Lung (tissue), 12 donors: ENCODE results near the gene ECM1. TPM values are rescaled to one million over a fixed set of nuclear protein-coding genes. Genes with fewer than 3 reads are reported as not detected.

Source experiments
- ATAC-seq: fragments of 200-7000 bp; cut with Tn5 transposase; one replicate; pipeline ENCODE4 v1.9.1; 2020; ENCODE audit warnings: moderate number of reproducible peaks; ENCODE audit not compliant: insufficient read depth, low FRiP score
- DNase-seq, 3 donors: peaks; one replicate each; pipeline ENCODE4 v3.0.0-alpha.2; 2013 to 2017
- H3K27ac ChIP-seq, 2 donors: one replicate each; pipeline ENCODE4 v1.5.1; 2013; ENCODE audit warnings: mild to moderate bottlenecking in 2 of 2, moderate library complexity in 2 of 2, control low read depth in 1 of 2, inconsistent platforms in 1 of 2, low read depth in 1 of 2, low read length in 1 of 2
- H3K27me3 ChIP-seq, 3 donors: one replicate each; pipeline ENCODE4 v1.5.1; 2013; ENCODE audit warnings: low read length in 2 of 3; ENCODE audit not compliant: control insufficient read depth in 3 of 3, insufficient read depth in 3 of 3
- H3K36me3 ChIP-seq, 4 donors: one replicate each; pipeline ENCODE4 v1.5.1; 2013; ENCODE audit warnings: low read length in 4 of 4, mild to moderate bottlenecking in 1 of 4, moderate library complexity in 1 of 4; ENCODE audit not compliant: control insufficient read depth in 4 of 4, insufficient read depth in 4 of 4
- H3K4me1 ChIP-seq, 5 donors: one replicate each; pipeline ENCODE4 v1.5.1; 2013; ENCODE audit warnings: low read length in 5 of 5, mild to moderate bottlenecking in 2 of 5, moderate library complexity in 1 of 5; ENCODE audit not compliant: control insufficient read depth in 5 of 5, insufficient read depth in 5 of 5
- H3K4me3 ChIP-seq: one replicate; pipeline ENCODE4 v1.5.1; 2013; ENCODE audit warnings: mild to moderate bottlenecking, control low read depth, moderate library complexity
- H3K9ac ChIP-seq, 2 donors: one replicate each; pipeline ENCODE4 v1.5.1; 2013; ENCODE audit warnings: low read length in 2 of 2, control low read depth in 1 of 2; ENCODE audit not compliant: insufficient read depth in 1 of 2
- H3K9me3 ChIP-seq, 4 donors: one replicate each; pipeline ENCODE4 v1.5.1; 2013; ENCODE audit warnings: low read length in 3 of 4, mild to moderate bottlenecking in 1 of 4, moderate library complexity in 1 of 4; ENCODE audit not compliant: control insufficient read depth in 4 of 4, insufficient read depth in 3 of 4
- CTCF ChIP-seq: IDR thresholded peaks from 2 replicates; pipeline ENCODE4 v1.5.1; 2012; ENCODE audit warnings: mild to moderate bottlenecking; ENCODE audit errors: control extremely low read depth, extremely low read depth
- WGBS, 2 donors: extraction: QIAGEN DNeasy Blood & Tissue Kit; methylation state at CpG; one replicate each; pipeline ENCODE4 v1.1.7; 2013; 5-methylcytosine and 5-hydroxymethylcytosine counted together
- polyA plus RNA-seq, 2 donors: library from polyadenylated mRNA; stranded (reverse); fragments of 200-250 nt; gene quantifications; one replicate each; pipeline ENCODE4 v1.2.1, GENCODE V29; 2013
- total RNA-seq, 2 donors: library from RNA; depleted of rRNA in 1 of 2; stranded (reverse); fragments of >200 nt in 1 of 2; gene quantifications; one replicate each; pipeline ENCODE4 v1.2.1, GENCODE V29; 2014 to 2021
- donor health status: control.
- donor health status: control.
- donor health status: Bipolar disorder and iron deficiency.
- donor health status: healthy.
- donor health status: DM: yes; HTN: yes; CAD: no.

ECM1 gene
- total and polyA plus RNA-seq, 4 donors: 1.2 to 20.0 (median 10.7) TPM

- peak; percentile 48 for ATAC-seq
- Histone ChIP-seq H3K4me1 (peaks cover 0 to 47% (median 9%) of the 10 kb centered on the region in 5 donors), H3K27ac (peak within 1 kb of the TSS; percentile 80 to 84), H3K27me3 (no peaks in the 10 kb centered on the region), H3K4me3 (peak within 1 kb of the TSS; percentile 33), H3K36me3 (no peaks in the 10 kb centered on the region), H3K9ac (peak within 1 kb of the TSS; percentile 11 to 63), H3K9me3 (no peaks in the 10 kb centered on the region)
- peak; percentile 72 to 85 (median 76) for DNase-seq
- WGBS, 2 donors: 1% methylated on average over 66 to 91 of the region's 91 CpGs
- no peak for TF ChIP-seq CTCF
These were observed 41.0 kb downstream of the ECM1 start, which contains the start of gene ADAMTSL4 for GRCh38 chr1:150548632-150549495. Gene ADAMTSL4, plus strand, starts transcription at chr1:150549408. Its CDS starts 2,881 bp downstream, at chr1:150552289.

- Histone ChIP-seq H3K36me3 (peaks cover 0 to 3% (median 0%) of the 10 kb centered on the region in 4 donors), H3K27me3 (no peaks in the 10 kb centered on the region), H3K4me1 (peaks cover 0 to 42% (median 5%) of the 10 kb centered on the region in 5 donors), H3K9ac (peak overlapping the region; percentile 11 to 19), H3K4me3 (peak overlapping the region; percentile 33), H3K27ac (peak overlapping the region; percentile 72 to 74), H3K9me3 (no peaks in the 10 kb centered on the region)
- DNase-seq (peak in 2 of 3 donors; percentile 27 to 37), ATAC-seq (no peak)
- TF ChIP-seq CTCF: no peak
- WGBS, 2 donors: 18 to 28% methylated on average over 39 to 43 of the region's 43 CpGs
These were observed 41.8 kb downstream of the ECM1 start for GRCh38 chr1:150549496-150550221.

- Histone ChIP-seq H3K9ac (peak overlapping the region in 1 of 2 donors; percentile 67), H3K27me3 (no peaks in the 10 kb centered on the region), H3K27ac (peak overlapping the region; percentile 0 to 80), H3K4me3 (no peak overlapping the region), H3K9me3 (no peaks in the 10 kb centered on the region), H3K36me3 (peaks cover 0 to 7% (median 1%) of the 10 kb centered on the region in 4 donors), H3K4me1 (peaks cover 0 to 41% (median 5%) of the 10 kb centered on the region in 5 donors)
- TF ChIP-seq CTCF: no peak
- peak in 2 of 3 donors; percentile 49 to 65 for DNase-seq
- 52 to 73% methylated on average over 22 of the region's 22 CpGs for WGBS, 2 donors
- no peak for ATAC-seq
These were observed 42.5 kb downstream of the ECM1 start for GRCh38 chr1:150550222-150551050.
